HepG2 (cell line): Measurements from ENCODE around the gene C1QTNF3. TPM values are rescaled to one million over a fixed set of nuclear protein-coding genes. Genes with fewer than 3 reads are reported as not detected.

Experiments used
- ATAC-seq: fragments of 200-7000 bp; cut with Tn5 transposase; 3 replicates; pipeline ENCODE4 v1.9.1; 2020; ENCODE audit warnings: mild to moderate bottlenecking, moderate library complexity
- BruUV-seq: library from RNA; stranded (reverse); fragments of 400-500 nt; replicated peaks from 2 replicates; lab custom pipeline; 2021; lab: Mats Ljungman, UMichigan
- CTCF ChIA-PET: fragments of 300-600 bp; formaldehyde crosslinking; extraction: SDS; loops from one replicate; lab custom pipeline; 2021; ENCODE audit warnings: low total read pairs, inconsistent platforms, low intra/inter-chr PET ratio; lab: Yijun Ruan, JAX
- POLR2A ChIA-PET: fragments of 350-600 bp; sonication (Branson Sonifier 250); formaldehyde crosslinking; loops from one replicate; lab custom pipeline; 2020; ENCODE audit warnings: antibody characterized with exemption, inconsistent platforms; lab: Yijun Ruan, JAX
- DNase-seq: peaks from one replicate; pipeline ENCODE4 v3.0.0-alpha.2; 2015; ENCODE audit warnings: low spot score
- FAIRE-seq: peaks from 3 replicates; lab custom pipeline; 2011; peaks lifted over from hg19 to GRCh38; lab: Jason Lieb, UNC
- H2AFZ ChIP-seq: one replicate; pipeline ENCODE4 v1.6.1; 2011; ENCODE audit warnings: low read length, inconsistent platforms
- H3K27ac ChIP-seq: fragments of 300-600 bp; 3 replicates; pipeline ENCODE4 v1.8.0; 2011; ENCODE audit warnings: mixed run types, mild to moderate bottlenecking, mixed read lengths, low read length, inconsistent platforms; ENCODE audit not compliant: insufficient read depth; ENCODE audit errors: extremely low read length
- H3K27me3 ChIP-seq, 2 experiments: fragments of 200-600 bp in 1 of 2; 2 replicates in 1 of 2; 3 replicates in 1 of 2; pipeline versions ENCODE4 v1.6.0 to v1.8.0; 2011; ENCODE audit warnings: low read length in 2 of 2, mild to moderate bottlenecking in 2 of 2, moderate library complexity in 2 of 2, inconsistent platforms in 1 of 2; ENCODE audit not compliant: insufficient read depth in 2 of 2, control insufficient read depth in 1 of 2
- H3K36me3 ChIP-seq, 2 experiments: fragments of 200-600 bp in 1 of 2; replicated peaks in 1 of 2; 2 replicates in 1 of 2; 3 replicates in 1 of 2; pipeline versions ENCODE4 v1.5.1 to v1.8.0; 2011; ENCODE audit warnings: low read length in 2 of 2, inconsistent platforms in 1 of 2; ENCODE audit not compliant: insufficient read depth in 2 of 2, control insufficient read depth in 1 of 2
- H3K4me1 ChIP-seq: 2 replicates; pipeline ENCODE4 v1.5.1; 2012; ENCODE audit warnings: low read length, inconsistent platforms; ENCODE audit not compliant: insufficient read depth
- H3K4me2 ChIP-seq: 2 replicates; pipeline ENCODE4 v1.6.0; 2011; ENCODE audit warnings: low read depth, low read length, inconsistent platforms
- H3K4me3 ChIP-seq, 3 experiments: fragments of 200-600 bp in 1 of 3; sonication (generic), shearing (Covaris generic) in 1 of 3; replicated peaks in 1 of 3; 2 replicates each; pipeline ENCODE4 v1.5.1; 2011 to 2016; ENCODE audit warnings: low read length in 3 of 3, inconsistent platforms in 2 of 3, low read depth in 2 of 3, mild to moderate bottlenecking in 2 of 3, control low read depth in 1 of 3, mixed read lengths in 1 of 3; ENCODE audit not compliant: insufficient read depth in 1 of 3
- H3K79me2 ChIP-seq: one replicate; pipeline ENCODE4 v1.6.1; 2011; ENCODE audit warnings: low read length, inconsistent platforms; ENCODE audit not compliant: insufficient read depth
- H3K9ac ChIP-seq: 2 replicates; pipeline ENCODE4 v1.6.0; 2011; ENCODE audit warnings: mild to moderate bottlenecking, low read depth, low read length, inconsistent platforms; ENCODE audit not compliant: insufficient read depth
- H3K9me3 ChIP-seq: 2 replicates; pipeline ENCODE4 v1.5.1; 2012; ENCODE audit warnings: mild to moderate bottlenecking, low read length
- H4K20me1 ChIP-seq: 2 replicates; pipeline ENCODE4 v1.6.0; 2011; ENCODE audit warnings: inconsistent platforms, mild to moderate bottlenecking, low read length, moderate library complexity; ENCODE audit not compliant: insufficient read depth
- AHDC1 ChIP-seq: sonication (generic); formaldehyde crosslinking; IDR thresholded peaks from 2 replicates; pipeline ENCODE4 v1.5.1; 2020; ENCODE audit warnings: mild to moderate bottlenecking, missing genetic modification reagents, borderline replicate concordance
- WGBS: methylation state at CpG from one replicate; pipeline ENCODE4 v1.1.6; 2017; ENCODE audit warnings: low lambda C conversion rate; 5-methylcytosine and 5-hydroxymethylcytosine counted together
- in situ Hi-C: cut with HindIII; loops from 2 replicates; pipeline ENCODE4 v1.10.0; 2017; ENCODE audit warnings: low pct_unique_long_range_greater_than_20kb; ENCODE audit not compliant: extremely low pct_ligation_motif_present
- intact Hi-C: fragments of 100-400 bp; cut with micrococcal nuclease; formaldehyde crosslinking; loops from one replicate; pipeline ENCODE4 v1.10.0; 2022; ENCODE audit not compliant: unreplicated experiment
- polyA plus RNA-seq, 8 experiments: library from polyadenylated mRNA; depleted of rRNA in 3 of 8; stranded (reverse) in 7 of 8; unstranded in 1 of 8; fragments of >200 nt; fragmentation: Illumina TruSeq in 4 of 8; extraction: Trizol in 4 of 8; gene quantifications; 2 replicates each; pipeline versions ENCODE4 v1.2.1 to v1.2.3, GENCODE V29; 2011 to 2016; ENCODE audit warnings: low read depth in 4 of 8, missing spikeins in 1 of 8, mixed read lengths in 1 of 8; ENCODE audit not compliant: insufficient read depth in 1 of 8
- total RNA-seq, 5 experiments: library from RNA; depleted of rRNA; stranded (reverse); fragments of >200 nt; fragmentation: Illumina TruSeq; extraction: Trizol; gene quantifications; 2 replicates each; pipeline ENCODE4 v1.2.3, GENCODE V29; 2016; ENCODE audit warnings: low read depth in 1 of 5

C1QTNF3 gene
- total and polyA plus RNA-seq, 2 of the 13 experiments (the other 11 are each of a cell fraction or from before 2014, with no cell fraction given), result 3.3 to 10.8 TPM

GRCh38 chr5:34022121-34022705 is 20.8 kb downstream of the C1QTNF3 start:
- POLR2A ChIA-PET, result no interaction called here
- no peaks in the 10 kb centered on the region for H3K27me3 ChIP-seq
- DNase-seq, result no peak
- CTCF ChIA-PET, result no interaction called here
- no peak overlapping the region for H3K27ac ChIP-seq
- H3K4me1 ChIP-seq, result peaks cover 4% of the 10 kb centered on the region
- peaks cover 0 to 15% of the 10 kb centered on the region in 2 experiments; a peak in 2 of 5 replicates for H3K36me3 ChIP-seq
- no peaks in the 10 kb centered on the region for H4K20me1 ChIP-seq
- H3K79me2 ChIP-seq, result no peaks in the 10 kb centered on the region
- in situ Hi-C loops, result no loop called here
- H3K4me2 ChIP-seq, result no peak overlapping the region
- H2AFZ ChIP-seq, result no peak overlapping the region
- no peak for ATAC-seq
- H3K4me3 ChIP-seq, result no peak overlapping the region
- intact Hi-C loops, result no loop called here
- TF ChIP-seq AHDC1 (CRISPR knock-in tag), result no peak
- TF ChIP-seq, all 625 proteins: peak for 0
- FAIRE-seq, result no peak
- 65% methylated on average over 2 of the region's 2 CpGs for WGBS
- Histone ChIP-seq H3K9ac (no peak overlapping the region), H3K9me3 (no peaks in the 10 kb centered on the region)
- no TSS peak for BruUV-seq
